Measurements from ENCODE around the gene AP2M1. TPM values are rescaled to one million over a fixed set of nuclear protein-coding genes. Genes with fewer than 3 reads are reported as not detected.

The AP2M1 gene
- polyA plus RNA-seq, 1 donor from 2014 or later = 551 TPM

GRCh38 chr3:184171562-184171961, 3.1 kb upstream of the AP2M1 start:
- Histone ChIP-seq H3K79me2 (replicated peaks; ENCODE audit: insufficient read depth, low read length) (peaks cover 19% of the 10 kb centered on the region), H3K4me2 (ENCODE audit: low read length) (no peak overlapping the region), H3K9me2 (ENCODE audit: insufficient read depth, low read length) (no peaks in the 10 kb centered on the region), H3K4me3 (ENCODE audit: low read length) (no peak overlapping the region), H3K36me3 (ENCODE audit: insufficient read depth, low read length) (no peaks in the 10 kb centered on the region), H3K27me3 (ENCODE audit: insufficient read depth, low read depth, low read length) (no peaks in the 10 kb centered on the region), H3K27ac (ENCODE audit: low read length) (no peak overlapping the region), H3K9ac (ENCODE audit: low read length) (no peak overlapping the region), H3K9me3 (ENCODE audit: low read length) (no peaks in the 10 kb centered on the region), H2AFZ (ENCODE audit: low read depth, low read length) (no peak overlapping the region), H3F3A (ENCODE audit: insufficient read depth, low read length, poor library complexity, severe bottlenecking) (no peaks in the 10 kb centered on the region), H4K20me1 (ENCODE audit: insufficient read depth) (no peaks in the 10 kb centered on the region)
- TF ChIP-seq CTCF (IDR thresholded peaks at IDR 0.05; ENCODE audit: poor library complexity, severe bottlenecking) (no peak), EZH2 (IDR thresholded peaks at IDR 0.05; ENCODE audit: borderline replicate concordance, insufficient read depth, low read length, poor library complexity, severe bottlenecking) (no peak), RAD21 (conservative IDR thresholded peaks at IDR 0.05) (no peak), EP300 (conservative IDR thresholded peaks at IDR 0.05; ENCODE audit: poor library complexity, severe bottlenecking) (no peak), TAF1 (IDR thresholded peaks at IDR 0.05; ENCODE audit: low read depth) (no peak), REST (IDR thresholded peaks at IDR 0.05; ENCODE audit: borderline replicate concordance) (no peak), POLR2AphosphoS5 (IDR thresholded peaks at IDR 0.05) (no peak), SMC3 (conservative IDR thresholded peaks at IDR 0.05; ENCODE audit: poor library complexity) (no peak), MXI1 (conservative IDR thresholded peaks at IDR 0.05; ENCODE audit: poor library complexity, severe bottlenecking) (no peak)

- TF ChIP-seq CTCF (IDR thresholded peaks at IDR 0.05; ENCODE audit: poor library complexity, severe bottlenecking) = no peak
- no peak for TF ChIP-seq POLR2AphosphoS5 (IDR thresholded peaks at IDR 0.05)
- TF ChIP-seq TAF1 (IDR thresholded peaks at IDR 0.05; ENCODE audit: low read depth) = no peak
- TF ChIP-seq EP300 (conservative IDR thresholded peaks at IDR 0.05; ENCODE audit: poor library complexity, severe bottlenecking) = no peak
- no peak for TF ChIP-seq SMC3 (conservative IDR thresholded peaks at IDR 0.05; ENCODE audit: poor library complexity)
- no peak for TF ChIP-seq EZH2 (IDR thresholded peaks at IDR 0.05; ENCODE audit: borderline replicate concordance, insufficient read depth, low read length, poor library complexity, severe bottlenecking)
- TF ChIP-seq REST (IDR thresholded peaks at IDR 0.05; ENCODE audit: borderline replicate concordance) = no peak
- TF ChIP-seq MXI1 (conservative IDR thresholded peaks at IDR 0.05; ENCODE audit: poor library complexity, severe bottlenecking) = no peak
- no peak for TF ChIP-seq RAD21 (conservative IDR thresholded peaks at IDR 0.05)
- peaks cover 31% of the 10 kb centered on the region for H3K79me2 ChIP-seq (replicated peaks; ENCODE audit: insufficient read depth, low read length)
- H4K20me1 ChIP-seq (ENCODE audit: insufficient read depth) = peaks cover 6% of the 10 kb centered on the region
- no peak overlapping the region for H3K9ac ChIP-seq (ENCODE audit: low read length)
- no peak overlapping the region for H2AFZ ChIP-seq (ENCODE audit: low read depth, low read length)
- no peak overlapping the region for H3K4me2 ChIP-seq (ENCODE audit: low read length)
- no peaks in the 10 kb centered on the region for H3K27me3 ChIP-seq (ENCODE audit: insufficient read depth, low read depth, low read length)
- H3K36me3 ChIP-seq (ENCODE audit: insufficient read depth, low read length) = no peaks in the 10 kb centered on the region
- H3F3A ChIP-seq (ENCODE audit: insufficient read depth, low read length, poor library complexity, severe bottlenecking) = no peaks in the 10 kb centered on the region
- H3K9me3 ChIP-seq (ENCODE audit: low read length) = no peaks in the 10 kb centered on the region
- no peaks in the 10 kb centered on the region for H3K9me2 ChIP-seq (ENCODE audit: insufficient read depth, low read length)
- no peak overlapping the region for H3K27ac ChIP-seq (ENCODE audit: low read length)
- no peak overlapping the region for H3K4me3 ChIP-seq (ENCODE audit: low read length)
These were observed 1.8 kb upstream of the AP2M1 start for GRCh38 chr3:184172681-184173373.
